Effector CD8-positive, alpha-beta T cell (primary cell): ENCODE measurements around the gene PNPLA2.

ENCODE experiments used
- DNase-seq: peaks from one replicate; lab custom pipeline; 2025; lab: John Stamatoyannopoulos, UW

PNPLA2 gene

DNA sequence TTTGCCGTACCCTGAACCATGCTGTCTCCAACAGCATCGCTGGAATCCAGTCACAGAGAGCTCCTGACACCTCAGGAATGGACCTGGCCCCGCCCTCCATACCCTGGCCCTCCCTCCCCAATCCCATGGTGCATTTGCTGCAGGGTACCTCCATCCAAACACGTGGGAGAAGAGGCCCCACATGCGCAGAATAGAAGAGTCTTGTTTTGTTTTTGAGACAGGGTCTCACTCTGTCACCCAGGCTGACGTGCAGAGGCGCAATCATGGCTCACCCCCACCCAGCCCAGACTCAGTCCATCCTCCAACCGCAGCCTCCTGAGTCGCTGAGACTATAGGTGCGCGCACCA is 2.3 kb upstream of the PNPLA2 start:
- DNase-seq, result no peak

DNA sequence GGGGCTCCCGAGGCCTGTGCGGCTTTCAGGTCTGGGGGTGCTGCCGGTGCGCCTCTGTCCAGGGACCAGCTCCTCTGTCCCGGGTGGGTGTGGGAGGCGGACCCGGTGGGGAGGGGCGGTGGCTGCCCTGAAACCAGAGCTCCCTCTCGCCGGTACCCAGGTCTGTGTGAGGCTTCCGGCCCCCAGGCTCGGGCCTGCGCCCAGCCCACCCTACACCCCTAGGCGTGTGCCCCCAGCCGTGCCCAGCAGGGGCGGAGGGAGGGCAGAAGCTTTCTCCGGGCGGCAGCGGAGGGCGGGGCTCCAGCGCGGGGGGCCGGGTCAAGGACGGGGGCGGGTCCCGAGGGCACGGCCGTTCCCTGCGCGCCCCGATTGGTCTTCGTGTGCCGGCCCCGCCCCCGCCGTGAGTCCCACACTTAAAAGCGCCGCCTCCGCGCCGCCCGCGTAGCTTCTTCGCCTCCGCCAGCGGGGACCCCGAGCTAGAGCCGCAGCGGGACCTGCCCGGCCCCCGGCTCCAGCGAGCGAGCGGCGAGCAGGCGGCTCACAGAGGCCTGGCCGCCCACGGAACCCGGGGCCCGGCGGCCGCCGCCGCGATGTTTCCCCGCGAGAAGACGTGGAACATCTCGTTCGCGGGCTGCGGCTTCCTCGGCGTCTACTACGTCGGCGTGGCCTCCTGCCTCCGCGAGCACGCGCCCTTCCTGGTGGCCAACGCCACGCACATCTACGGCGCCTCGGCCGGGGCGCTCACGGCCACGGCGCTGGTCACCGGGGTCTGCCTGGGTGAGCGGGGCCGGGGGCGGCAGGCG is 616 bp downstream of the PNPLA2 start:
- peak; percentile 89 for DNase-seq

GRCh38 chr11:819943-820649 is 1.4 kb downstream of the PNPLA2 start:
- DNase-seq, result peak; percentile 90

- DNase-seq, result no peak
Observed at GRCh38 chr11:820655-821511, 2.2 kb downstream of the PNPLA2 start.

DNA sequence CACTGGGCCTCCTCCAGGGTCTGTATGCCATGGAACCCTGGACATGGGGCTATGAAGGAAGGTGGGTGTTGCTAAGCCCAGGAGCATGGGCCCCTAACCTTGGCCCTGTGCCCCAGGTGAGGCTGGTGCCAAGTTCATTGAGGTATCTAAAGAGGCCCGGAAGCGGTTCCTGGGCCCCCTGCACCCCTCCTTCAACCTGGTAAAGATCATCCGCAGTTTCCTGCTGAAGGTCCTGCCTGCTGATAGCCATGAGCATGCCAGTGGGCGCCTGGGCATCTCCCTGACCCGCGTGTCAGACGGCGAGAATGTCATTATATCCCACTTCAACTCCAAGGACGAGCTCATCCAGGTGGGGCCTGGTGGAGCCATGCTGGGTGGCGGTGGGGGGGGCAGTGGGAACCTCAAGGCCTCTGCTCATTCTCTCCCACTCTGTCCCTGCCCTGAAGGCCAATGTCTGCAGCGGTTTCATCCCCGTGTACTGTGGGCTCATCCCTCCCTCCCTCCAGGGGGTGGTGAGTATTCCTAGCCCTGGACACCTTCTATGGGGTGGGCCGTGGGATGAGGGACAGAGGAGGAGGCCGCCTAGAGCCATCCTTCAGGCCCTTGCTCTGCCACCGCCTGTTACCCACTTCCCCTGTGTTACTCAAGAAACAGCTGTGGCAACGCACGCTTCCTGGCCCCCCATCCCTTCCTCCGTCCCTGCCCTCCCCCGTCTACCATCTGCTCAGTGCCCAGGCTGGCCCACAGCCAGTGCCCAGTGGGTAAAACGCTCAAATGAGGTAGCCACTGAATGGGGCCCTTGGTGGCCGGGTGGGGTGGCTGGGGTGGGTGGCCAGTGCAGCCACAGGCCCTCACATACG is 3.0 kb downstream of the PNPLA2 start:
- DNase-seq, result no peak

DNA sequence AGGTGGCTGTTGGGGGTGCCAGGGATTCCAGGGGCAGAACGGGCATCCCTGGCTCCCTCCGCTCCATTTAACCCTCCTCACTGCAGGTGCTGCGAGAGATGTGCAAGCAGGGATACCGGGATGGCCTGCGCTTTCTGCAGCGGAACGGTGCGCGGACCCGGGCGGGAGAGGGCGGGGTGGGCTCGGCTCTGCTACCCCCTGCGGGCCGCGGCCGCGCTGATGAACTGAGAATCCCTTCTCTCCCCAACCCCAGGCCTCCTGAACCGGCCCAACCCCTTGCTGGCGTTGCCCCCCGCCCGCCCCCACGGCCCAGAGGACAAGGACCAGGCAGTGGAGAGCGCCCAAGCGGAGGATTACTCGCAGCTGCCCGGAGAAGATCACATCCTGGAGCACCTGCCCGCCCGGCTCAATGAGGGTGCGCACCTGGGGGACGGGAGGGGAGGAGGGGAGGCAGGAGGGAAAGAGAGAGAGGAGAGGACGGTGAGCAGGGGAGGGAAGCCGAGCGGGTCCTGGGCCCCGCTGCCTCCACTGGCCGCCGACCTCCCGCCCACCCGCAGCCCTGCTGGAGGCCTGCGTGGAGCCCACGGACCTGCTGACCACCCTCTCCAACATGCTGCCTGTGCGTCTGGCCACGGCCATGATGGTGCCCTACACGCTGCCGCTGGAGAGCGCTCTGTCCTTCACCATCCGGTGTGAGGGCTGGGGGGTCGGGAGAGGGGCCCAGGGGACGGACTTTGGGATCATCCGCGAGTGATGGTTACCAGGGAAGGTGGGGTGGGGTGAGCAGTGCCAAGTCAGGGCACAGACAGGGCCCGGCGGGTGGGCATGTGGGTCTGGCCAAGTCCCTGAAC is 5.0 kb downstream of the PNPLA2 start:
- no peak for DNase-seq

GRCh38 chr11:824292-824880 is 5.7 kb downstream of the PNPLA2 start:
- no peak for DNase-seq

DNA sequence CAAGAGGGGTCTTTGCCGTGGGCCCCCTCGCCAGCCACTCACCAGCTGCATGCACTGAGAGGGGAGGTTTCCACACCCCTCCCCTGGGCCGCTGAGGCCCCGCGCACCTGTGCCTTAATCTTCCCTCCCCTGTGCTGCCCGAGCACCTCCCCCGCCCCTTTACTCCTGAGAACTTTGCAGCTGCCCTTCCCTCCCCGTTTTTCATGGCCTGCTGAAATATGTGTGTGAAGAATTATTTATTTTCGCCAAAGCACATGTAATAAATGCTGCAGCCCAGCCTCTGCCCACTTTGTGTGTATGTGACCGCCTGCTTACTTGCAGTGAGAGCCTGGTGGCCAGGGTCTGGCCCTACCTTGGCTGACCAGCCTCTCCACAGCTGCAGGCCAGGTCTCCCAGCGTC is 6.2 kb downstream of the PNPLA2 start:
- no peak for DNase-seq

DNA sequence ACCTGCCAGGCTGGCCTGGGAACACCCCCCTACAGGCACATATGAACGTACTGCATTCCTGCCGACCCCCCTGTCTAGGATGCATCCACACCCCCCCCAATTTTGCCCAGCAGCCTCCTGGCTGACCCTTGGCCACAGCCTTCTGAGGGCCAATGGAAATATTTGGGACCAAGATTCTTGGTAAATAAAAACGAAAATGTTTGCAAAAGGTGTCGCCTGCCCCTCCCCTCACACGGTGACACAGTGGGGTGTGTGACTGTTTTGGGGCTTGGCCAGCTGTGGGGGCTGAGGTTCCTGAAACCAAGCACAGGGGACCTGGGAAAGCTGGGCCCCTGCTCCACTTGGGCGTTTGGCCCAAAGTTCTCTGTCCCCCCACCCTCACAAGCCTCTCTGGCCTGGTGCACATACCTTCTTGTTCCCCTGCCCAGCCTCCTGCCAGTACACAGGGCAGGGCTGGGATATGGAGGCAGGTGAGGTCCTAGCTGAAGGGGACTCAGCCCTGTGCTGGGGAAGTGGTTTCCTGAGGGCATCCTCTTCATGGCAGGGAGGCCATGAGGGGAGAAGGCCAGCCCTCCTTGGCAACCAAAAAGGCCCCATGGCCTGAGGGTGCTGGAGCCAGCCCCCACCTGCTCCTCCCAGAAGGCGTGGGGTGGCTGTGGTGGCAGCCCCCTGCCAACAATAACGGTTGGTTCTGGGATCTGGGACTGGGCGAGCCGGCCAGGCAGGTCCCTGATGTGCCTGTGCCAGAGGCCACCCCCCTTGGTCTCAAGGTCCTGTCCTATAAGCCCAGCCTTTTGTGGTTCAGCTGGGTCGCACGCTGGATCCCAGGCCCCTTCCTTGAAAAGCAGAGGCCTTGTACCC is 6.9 kb downstream of the PNPLA2 start:
- no peak for DNase-seq

GRCh38 chr11:826227-826621 is 7.5 kb downstream of the PNPLA2 start:
- no peak for DNase-seq

GRCh38 chr11:826836-827145 is 8.1 kb downstream of the PNPLA2 start:
- no peak for DNase-seq

DNA sequence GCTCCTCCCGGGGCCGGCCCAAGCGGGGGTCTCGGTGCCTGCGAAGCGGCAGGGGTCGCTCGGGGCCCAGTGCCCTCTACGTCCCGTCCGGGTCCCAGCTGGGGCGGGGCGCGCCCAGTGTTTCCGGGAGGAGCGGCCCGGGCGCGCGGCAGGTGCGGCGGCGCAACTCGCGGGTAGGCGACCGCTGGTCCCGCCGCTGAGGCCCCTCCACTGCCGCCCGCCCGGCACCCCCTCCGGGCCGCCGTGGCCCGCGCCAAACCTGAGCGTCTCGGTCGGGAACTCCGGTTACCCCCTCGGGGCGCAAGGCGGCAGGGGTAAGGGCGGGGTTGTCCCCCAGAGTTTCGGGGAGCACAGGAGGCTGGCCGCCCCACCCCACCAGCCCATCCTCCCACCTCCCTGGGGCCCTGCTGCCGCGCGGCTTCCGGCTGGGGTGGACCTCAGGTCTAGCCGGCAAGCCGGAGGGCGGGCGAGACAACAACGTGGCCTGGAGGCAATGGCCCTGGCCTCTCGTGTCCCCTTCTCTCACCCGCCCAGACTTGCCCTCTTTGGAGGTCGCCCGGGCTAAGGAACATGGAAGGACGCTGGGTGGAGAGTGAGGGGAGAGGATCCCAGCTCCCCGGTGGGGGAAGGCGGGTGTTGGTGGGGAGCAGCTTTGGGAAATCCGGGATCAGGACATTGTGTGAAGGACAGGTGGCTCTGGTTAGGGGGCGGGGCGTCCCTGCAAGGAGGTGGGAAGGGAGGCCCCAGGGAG is 8.6 kb downstream of the PNPLA2 start:
- DNase-seq, result no peak

GRCh38 chr11:827897-828192 is 9.1 kb downstream of the PNPLA2 start, which contains the start of gene CRACR2B:
CRACR2B (plus strand) TSS chr11:827919; CDS start chr11:828608, 689 bp downstream.
- no peak for DNase-seq

DNA sequence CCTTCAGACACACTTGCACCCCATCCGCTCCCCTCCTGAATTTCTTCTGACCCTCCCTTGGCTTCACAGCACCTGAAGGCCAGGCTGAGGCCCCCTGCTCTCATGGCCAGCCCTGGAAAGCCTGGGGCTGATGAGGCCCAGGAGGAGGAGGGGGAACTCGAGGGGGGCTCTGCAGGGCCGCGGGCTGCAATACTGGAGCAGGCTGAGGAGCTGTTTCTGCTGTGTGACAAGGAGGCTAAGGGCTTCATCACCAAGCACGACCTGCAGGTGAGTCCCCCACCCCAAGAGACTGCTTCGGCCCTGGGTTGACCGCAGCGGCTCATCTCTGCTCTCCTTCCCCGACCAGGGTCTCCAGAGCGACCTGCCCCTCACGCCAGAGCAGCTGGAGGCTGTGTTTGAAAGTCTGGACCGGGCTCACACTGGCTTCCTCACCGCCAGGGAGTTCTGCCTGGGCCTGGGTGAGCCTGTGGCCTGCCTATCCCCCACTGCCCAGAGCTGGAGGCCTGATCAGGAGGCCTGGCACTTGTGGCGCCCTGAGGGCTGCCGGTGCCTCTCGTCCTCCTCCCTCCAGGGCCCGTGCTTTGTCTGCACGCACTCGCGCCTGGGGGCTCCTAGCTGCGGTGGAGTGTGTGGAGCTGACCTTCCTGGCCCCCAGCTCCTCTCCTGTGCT is 9.9 kb downstream of the PNPLA2 start:
- DNase-seq, result no peak

DNA sequence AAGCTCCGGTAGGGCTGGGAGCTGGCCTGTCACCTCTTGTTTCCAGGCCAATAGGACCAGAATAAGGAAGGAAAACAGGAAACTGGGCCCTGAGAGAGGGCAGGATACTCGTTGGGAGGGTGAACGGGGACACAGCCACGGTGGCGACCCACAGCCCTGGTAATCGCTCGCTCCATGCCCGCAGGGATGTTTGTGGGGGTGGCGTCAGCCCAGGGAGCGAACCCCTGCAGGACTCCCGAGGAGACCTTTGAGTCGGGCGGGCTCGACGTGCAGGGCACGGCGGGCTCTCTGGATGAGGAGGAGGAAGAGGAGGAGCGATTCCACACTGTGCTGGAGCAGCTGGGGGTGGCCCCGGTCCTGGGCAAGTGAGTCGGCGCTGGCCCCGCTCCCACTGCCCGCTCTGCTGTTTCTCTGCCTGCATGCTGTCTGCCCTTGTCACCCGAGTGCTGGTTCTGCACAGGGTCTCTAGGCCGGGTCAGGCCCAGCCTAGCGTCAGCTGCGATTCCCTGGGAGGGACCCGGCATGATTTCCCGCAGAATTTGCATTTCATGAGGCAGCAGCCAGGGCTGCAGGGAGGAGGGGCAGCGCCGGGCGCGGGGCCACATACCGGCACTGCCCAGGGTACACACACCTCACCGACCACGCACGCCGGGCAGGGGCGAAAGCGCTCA is 10.6 kb downstream of the PNPLA2 start:
- DNase-seq, result no peak

- DNase-seq, result no peak
Observed at GRCh38 chr11:829847-830294, 11.2 kb downstream of the PNPLA2 start.

GRCh38 chr11:830295-831117 is 11.8 kb downstream of the PNPLA2 start:
- peak; percentile 55 for DNase-seq
